GM18517 (cell line): ENCODE measurements around the gene MTF2.
"Not testable (repeated sequence)": the region's sequence is repeated elsewhere in the genome, so short reads cannot be mapped to it uniquely, and the experiment has no call there.

Experiments
- ATAC-seq: cut with Tn5 transposase; IDR thresholded peaks from one replicate; pipeline ENCODE4 v1.9.1; 2021; ENCODE audit warnings: mild to moderate bottlenecking, moderate library complexity; ENCODE audit not compliant: unreplicated experiment

MTF2 gene

GRCh38 chr1:93078986-93079654, at the start of gene MTF2:
TSS of gene MTF2 (plus strand) at chr1:93079283. CDS start at chr1:93079527, 244 bp downstream.
- ATAC-seq: peak; percentile 62

- ATAC-seq: no peak
Measured at GRCh38 chr1:93029317-93029716, 49.8 kb upstream of the MTF2 start.

GRCh38 chr1:93030191-93030590, 48.9 kb upstream of the MTF2 start:
- ATAC-seq: not testable (repeated sequence)

GRCh38 chr1:93031711-93032110, 47.4 kb upstream of the MTF2 start:
- no peak for ATAC-seq

- ATAC-seq: no peak
Measured at GRCh38 chr1:93033029-93033428, 46.1 kb upstream of the MTF2 start.

GRCh38 chr1:93033785-93034184, 45.3 kb upstream of the MTF2 start:
- peak; percentile 80 for ATAC-seq

GRCh38 chr1:93034397-93034796, 44.7 kb upstream of the MTF2 start:
- ATAC-seq: no peak

- no peak for ATAC-seq
Measured at GRCh38 chr1:93036672-93037071, 42.4 kb upstream of the MTF2 start.

- no peak for ATAC-seq
Measured at GRCh38 chr1:93042187-93043056, 36.7 kb upstream of the MTF2 start.

GRCh38 chr1:93043057-93043557, 36.0 kb upstream of the MTF2 start:
- no peak for ATAC-seq

GRCh38 chr1:93047618-93048017, 31.5 kb upstream of the MTF2 start:
- no peak for ATAC-seq

- no peak for ATAC-seq
Measured at GRCh38 chr1:93051961-93052360, 27.1 kb upstream of the MTF2 start.

GRCh38 chr1:93056214-93056613, 22.9 kb upstream of the MTF2 start:
- no peak for ATAC-seq

GRCh38 chr1:93056649-93057048, 22.4 kb upstream of the MTF2 start:
- no peak for ATAC-seq

- peak; percentile 73 for ATAC-seq
Measured at GRCh38 chr1:93061895-93062792, 16.9 kb upstream of the MTF2 start.

GRCh38 chr1:93076268-93076667, 2.8 kb upstream of the MTF2 start:
- no peak for ATAC-seq

GRCh38 chr1:93078203-93078602, 880 bp upstream of the MTF2 start:
- no peak for ATAC-seq

- ATAC-seq: no peak
Measured at GRCh38 chr1:93078638-93078985, 471 bp upstream of the MTF2 start.

- ATAC-seq: no peak
Measured at GRCh38 chr1:93079685-93080141, 630 bp downstream of the MTF2 start.

GRCh38 chr1:93080179-93080823, 1.2 kb downstream of the MTF2 start:
- peak; percentile 77 for ATAC-seq
